HG03558 (cell line): ENCODE data around the gene GPRIN1.
"Not testable (repeated sequence)": the region's sequence is repeated elsewhere in the genome, so short reads cannot be mapped to it uniquely, and the experiment has no call there.

Experiments used
- ATAC-seq: cut with Tn5 transposase; IDR thresholded peaks from one replicate; pipeline ENCODE4 v1.9.1; 2021; ENCODE audit warnings: moderate number of reproducible peaks; ENCODE audit not compliant: unreplicated experiment; ENCODE audit errors: extremely low read depth

GPRIN1 gene

DNA sequence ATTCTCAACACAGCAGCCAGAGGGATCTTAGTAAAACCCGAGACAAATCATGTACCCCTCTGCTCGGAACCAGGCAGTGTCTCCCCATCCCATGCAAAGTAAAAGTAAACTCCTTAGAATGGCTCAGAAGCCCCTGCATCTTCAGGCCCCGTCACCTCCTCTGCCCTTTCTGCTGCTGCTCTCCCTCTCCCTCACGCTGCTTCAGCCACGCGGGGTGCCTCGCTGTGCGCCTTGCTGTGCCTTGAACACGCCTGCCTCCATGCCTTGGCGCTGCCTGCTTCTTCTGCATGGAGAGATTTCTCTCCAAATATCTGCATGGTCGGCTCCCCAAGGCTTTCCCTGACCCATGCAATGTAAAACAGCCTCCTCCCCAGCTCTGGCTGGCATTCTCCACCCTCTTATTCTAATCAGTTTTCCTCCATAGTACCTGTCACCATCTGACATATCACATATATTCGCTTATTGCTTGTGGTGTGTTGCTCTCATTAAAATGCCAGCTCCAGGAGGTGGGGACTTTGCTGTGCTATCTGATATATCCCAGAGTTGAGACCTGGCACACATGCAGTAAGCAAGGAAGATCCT is 8.0 kb downstream of the GPRIN1 start:
- ATAC-seq, result no peak

DNA sequence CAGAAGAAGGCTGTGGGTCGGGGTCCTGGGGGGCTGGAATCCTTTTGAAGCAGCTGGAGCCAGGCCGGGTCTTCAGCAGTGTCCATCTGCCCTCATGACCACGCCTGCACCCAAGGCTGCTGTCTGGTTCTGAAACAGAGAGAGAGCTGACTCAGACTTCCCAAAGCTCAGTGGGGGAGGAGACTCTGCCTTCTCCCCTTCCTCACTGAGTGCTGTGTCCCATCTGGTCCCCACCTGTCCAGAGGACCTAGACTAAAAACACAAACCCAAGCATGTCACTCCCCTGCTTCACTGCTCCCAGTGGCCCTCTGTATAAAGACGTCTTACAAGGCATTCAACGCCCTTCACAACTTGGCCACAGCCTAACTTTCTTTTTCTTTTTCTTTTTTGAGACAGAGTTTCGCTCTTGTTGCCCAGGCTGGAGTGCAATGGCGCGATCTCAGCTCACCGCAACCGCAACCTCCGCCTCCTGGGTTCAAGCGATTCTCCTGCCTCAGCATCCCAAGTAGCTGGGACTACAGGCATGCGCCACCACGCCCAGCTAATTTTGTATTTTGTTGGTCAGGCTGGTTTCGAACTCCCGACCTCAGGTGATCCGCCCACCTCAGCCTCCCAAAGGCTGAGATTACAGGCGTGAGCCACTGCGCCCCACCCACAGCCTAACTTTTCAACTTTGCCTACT is 10.1 kb downstream of the GPRIN1 start:
- not testable (repeated sequence) for ATAC-seq

DNA sequence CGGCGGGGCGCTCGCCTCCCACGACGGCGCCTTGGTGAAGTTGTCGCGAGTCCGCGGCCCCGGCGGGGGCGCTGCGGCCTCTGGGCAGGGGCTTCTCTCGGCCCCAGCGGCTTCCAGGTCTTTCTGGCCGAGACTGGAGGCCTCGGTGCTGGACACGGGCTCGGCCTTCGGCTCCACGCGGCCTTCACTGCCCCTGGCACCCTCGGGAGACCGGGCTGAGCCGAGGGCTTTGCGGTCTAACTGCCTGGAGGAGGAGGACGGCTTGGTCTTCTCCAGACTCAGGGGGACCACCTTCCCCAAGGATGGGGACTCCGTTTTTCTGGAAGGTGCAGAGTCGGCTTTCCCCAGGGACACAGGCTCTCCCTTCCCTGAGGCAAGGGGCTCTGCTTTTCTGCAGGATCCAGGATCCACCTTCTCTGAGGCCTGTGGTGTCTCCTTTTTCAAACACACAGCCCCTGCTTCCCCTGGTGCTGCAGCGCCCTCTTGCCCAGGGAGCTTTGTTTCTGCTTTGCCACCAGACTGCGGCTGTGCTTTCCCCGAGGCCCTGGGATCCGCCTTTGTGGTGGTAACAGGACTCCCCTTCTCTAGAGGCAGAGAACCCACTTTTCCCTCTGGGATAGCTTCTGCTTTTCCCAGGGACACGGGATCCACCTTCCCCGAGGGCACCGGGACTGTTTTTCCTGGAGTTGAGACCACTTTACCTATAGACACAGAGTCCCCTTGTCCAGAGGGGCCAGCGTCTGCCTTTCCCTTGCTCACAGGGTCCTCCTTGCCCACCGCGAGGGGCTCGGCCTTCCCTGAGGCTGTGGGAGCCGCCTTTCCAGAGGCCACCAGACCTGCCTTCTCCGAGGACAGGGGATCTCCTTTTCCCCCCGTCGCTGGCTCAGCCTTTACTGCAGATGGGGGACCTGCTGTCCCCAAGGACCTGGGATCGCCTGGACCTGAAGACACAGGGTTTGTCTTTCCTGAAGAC is 12.3 kb downstream of the GPRIN1 start:
- no peak for ATAC-seq

DNA sequence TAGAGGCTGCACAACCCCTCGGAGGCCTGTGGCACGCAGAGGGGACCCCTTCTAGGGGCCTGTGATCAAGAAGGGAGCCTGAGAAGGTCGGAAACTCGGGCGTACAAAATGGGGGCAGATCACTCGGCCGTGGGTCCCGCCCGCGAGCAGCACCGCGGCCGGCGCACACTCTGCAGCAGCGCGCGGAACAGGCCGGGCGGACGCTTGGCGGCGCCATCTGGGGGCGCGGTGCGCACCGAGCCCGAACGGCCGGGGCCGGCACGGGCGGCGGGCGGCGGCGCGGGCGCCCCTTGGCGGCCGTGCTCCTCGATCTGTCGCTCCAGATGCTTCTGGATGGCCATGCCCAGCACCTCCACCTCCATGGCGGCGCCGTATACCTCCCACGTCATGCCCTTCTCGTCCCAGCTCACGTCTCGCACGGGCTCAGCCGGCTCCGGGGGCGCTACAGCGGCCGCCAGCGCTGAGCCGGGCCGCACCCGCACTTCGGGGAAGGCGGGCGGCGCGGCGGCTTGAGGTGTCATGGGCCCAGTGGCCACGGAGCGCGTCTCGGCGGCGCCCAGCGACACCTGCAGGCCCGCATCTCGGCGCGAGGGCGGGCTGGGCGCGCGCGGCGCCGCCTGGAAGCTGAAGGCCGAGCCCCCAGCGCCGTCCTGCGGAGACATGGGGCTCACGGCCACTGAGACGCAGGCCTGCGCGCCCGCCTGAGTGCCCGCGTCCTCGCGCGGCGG is 13.1 kb downstream of the GPRIN1 start:
- ATAC-seq, result no peak

DNA sequence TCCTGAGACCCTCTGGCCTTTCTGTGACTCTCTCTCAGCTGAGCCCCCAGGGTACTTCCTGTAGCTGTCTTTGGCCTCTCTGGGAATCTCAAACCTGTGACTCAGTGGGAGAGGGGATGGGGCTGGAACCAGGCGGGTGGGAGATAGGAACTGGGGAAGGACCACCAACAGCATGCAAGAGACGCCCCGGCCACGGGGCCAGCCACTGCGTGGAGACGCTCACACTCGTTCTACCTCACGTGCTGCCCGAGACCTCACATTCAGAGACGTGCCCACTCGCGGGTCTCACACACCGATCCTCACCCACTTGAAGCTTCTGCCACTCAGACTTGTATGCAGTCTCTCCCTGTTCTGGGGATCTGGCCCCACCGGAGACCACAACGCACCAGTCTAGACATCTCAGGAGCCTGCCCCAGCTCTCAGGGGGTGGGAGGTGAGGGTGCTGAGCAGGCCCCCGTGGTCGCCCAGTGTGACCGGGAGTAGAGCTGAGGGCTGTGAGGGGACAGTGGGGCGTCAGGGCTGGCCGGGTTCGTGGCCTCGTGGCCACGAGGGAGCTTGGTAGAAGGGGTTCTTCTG is 13.8 kb downstream of the GPRIN1 start:
- ATAC-seq, result no peak

DNA sequence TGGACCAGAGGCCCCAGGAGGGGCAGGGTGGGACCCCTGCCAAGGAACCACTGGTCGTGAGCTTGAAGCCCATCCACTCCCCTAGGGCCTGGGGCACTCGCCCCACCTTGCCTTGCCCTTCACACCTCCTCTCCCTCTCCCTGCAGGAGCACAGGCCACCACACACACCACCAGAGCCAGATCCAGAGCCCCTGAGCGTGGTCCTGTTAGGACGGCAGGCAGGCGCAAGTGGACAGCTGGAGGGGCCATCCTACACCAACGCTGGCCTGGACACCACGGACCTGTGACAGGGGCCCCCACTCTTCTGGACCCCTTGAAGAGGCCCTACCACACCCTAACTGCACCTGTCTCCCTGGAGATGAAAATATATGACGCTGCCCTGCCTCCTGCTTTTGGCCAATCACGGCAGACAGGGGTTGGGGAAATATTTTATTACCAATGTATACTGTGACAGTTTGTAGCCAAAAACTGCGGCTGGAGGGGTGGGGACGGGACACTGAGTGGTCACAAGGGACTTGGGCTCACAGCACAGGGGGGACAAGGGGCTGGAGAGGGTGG is 14.5 kb downstream of the GPRIN1 start:
- no peak for ATAC-seq

DNA sequence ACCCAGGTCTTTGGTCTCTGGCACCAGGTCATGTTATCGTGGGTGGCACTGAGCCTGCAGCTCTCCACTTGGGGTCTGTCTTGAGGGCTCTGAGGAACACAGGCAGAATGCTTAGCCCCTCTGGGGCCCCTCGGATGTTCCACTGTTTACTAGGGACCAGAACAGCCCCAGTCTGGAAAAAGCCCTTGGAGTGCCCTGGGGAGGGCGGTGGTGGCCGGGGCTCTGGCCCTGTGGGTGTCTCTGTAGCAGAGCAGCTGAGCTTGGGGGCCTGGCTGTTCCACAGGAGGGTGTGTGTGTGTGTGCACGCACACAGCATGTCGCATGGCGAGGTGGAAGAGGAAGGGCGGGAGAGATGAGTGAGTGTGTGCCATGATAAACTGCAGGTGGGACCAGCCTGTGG is 15.4 kb downstream of the GPRIN1 start:
- no peak for ATAC-seq

DNA sequence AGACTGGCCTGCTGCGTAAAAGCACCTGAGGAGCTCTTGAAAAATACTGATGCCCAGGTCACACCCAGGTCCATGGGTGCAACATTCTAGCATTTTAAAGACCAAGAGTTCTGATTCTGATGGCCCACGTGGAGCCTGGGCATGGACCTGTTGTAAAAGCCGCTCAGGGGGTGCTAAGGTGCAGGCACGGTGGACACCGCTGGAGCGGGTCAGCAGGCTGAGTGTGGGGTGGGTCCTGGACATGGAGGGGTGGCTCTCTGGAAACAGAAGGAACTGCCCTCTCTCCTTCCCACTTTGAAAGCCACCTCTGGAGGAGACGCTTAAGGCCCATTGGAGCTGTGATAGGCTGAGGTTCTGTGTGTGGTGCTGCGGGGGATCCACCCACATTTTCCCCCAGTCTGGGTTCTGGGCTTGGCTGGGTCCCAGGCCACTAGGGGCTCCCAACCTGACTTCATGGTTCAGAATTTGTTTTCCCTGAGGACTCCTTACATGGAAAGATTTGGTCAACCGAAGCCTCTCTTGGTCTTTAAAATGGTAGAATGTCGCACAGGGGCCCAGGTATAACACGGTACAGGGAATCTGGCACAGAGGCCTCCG is 16.6 kb downstream of the GPRIN1 start:
- no peak for ATAC-seq

DNA sequence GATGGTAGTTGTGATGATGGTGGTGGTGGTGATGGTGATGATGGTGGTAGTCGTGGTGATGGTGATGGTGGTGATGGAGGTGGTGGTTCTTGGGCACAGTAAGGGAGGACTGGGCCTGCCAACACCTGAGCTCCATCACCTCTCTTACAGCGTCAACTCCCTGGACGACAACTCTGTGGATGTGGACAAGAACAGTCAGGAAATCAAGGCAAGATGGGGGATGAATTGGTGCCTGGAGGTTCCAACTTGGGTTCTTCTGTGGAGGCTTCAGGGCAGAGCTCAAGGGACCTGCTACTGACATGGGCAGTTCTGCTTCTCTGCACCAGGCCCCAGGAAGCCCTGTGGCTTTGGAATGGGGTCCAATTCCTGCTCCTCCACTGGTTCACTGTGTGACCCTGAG is 17.4 kb downstream of the GPRIN1 start:
- ATAC-seq, result no peak

DNA sequence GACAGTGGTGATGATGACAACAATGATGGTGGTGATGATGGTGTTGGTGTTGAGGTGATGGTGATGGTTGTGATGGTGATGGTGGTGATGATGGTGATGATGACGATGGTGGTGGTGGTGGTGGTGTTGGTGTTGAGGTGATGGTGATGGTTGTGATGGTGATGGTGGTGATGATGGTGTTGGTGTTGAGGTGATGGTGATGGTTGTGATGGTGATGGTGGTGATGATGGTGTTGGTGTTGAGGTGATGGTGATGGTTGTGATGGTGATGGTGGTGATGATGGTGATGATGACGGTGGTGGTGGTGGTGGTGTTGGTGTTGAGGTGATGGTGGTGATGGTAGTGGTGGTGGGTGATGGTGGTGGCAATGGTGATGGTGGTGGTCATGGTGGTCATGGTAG is 18.3 kb downstream of the GPRIN1 start:
- not testable (repeated sequence) for ATAC-seq

DNA sequence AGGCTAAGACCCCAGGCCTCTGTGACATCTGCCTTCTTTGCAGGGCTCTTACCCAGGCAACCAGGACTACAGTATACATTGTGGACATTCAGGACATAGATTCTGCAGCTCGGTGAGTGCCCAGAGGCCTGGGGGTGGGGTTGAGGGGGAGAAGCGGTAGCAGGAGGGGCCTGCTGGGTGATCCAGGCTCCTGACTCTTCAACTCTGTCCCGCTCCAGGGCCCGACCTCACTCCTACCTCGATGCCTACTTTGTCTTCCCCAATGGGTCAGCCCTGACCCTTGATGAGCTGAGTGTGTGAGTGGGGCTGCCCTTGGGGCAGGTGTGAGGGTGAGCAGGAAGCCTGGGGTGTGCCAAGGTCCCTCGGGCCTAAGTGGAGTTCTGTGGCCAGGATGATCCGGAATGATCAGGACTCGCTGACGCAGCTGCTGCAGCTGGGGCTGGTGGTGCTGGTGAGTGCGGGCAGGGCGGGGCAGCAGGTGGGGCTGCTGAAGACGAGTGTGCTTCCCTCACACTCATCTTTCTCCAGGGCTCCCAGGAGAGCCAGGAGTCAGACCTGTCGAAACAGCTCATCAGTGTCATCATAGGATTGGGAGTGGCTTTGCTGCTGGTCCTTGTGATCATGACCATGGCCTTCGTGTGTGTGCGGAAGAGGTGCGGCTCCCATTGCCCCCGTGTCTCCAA is 19.8 kb downstream of the GPRIN1 start:
- ATAC-seq, result no peak

DNA sequence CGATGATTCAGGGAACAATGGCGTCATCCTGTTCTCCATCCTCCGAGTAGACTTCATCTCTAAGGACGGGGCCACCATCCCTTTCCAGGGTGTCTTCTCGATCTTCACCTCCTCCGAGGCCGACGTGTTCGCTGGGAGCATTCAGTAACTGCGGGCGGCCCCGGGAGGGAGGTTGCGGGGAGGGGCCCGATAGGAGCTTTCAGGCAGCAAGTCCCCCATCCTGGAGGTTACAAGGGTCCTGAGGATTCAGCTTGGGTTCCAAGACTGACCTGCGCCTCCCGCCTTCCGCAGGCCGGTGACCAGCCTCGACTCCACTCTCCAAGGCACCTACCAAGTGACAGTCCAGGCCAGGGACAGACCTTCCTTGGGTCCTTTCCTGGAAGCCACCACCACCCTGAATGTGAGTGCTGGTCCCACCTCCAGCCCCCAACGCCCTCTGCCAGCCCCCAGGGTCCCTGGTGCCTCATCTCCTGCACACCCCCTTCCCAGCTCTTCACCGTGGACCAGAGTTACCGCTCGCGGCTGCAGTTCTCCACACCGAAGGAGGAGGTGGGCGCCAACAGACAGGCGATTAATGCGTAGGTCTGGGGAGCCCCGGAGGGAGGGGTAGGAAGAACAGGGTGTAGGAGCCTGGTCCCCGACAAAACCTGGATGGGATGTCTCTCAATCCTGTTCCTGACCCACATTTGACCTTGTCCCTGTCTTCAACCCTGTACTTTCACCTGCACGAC is 20.8 kb downstream of the GPRIN1 start:
- no peak for ATAC-seq

DNA sequence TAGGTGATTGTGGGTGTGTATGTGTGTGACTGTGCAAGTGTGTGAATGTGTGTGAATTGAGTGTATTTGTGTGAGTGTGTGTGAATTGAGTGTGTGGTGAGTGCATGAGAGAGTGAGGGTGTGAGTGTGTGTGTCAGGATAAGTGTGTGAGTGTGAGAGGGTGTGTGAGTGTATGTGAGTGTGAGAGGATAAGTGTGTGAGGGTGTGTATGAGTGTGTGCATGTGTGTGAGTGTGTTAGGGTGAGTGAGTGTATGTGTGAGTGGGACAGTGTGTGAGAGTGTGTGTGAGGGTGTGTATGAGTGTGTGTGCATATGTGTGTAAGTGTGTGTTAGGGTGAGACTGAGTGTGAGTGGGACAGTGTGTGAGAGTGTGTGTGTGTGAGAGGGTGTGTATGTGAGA is 21.7 kb downstream of the GPRIN1 start:
- ATAC-seq, result no peak

DNA sequence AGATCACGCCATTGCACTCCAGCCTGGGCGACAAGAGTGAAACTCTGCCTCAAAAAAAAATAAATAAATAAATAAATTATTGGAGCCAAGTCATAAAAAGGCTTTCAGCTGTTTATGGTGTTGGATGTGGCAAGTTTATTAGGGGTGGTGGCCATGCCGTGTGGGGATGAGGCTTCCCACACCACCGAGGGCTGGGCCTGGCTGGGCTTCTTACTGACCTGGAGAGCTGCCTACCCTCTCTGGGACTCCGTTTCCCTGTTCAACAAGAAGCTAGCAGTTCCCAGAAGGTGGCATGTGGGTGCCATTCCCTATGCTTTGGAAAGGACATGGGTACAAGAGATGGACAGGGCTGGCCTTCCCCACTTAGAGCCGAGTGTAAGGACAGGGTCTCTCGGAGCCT is 22.6 kb downstream of the GPRIN1 start:
- ATAC-seq, result no peak

DNA sequence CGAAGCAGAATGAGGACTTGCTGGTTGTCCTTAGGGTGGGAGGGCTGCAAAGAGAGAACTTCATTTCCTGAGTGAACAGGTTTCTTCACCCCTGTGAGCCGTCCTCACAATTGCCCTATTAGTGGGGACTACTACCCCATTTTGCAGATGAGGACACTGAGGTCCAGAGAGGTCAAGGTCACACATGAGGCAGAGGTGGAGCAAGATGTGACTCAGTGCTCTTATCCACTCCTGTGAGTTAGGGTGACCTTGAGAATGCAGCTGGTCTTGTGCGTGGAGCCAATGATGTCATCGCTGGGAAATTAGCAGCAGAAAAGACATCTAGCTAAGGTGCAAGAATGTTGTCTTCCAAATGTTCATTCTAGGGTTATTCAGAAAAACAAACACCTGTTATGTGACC is 26.9 kb downstream of the GPRIN1 start:
- no peak for ATAC-seq

DNA sequence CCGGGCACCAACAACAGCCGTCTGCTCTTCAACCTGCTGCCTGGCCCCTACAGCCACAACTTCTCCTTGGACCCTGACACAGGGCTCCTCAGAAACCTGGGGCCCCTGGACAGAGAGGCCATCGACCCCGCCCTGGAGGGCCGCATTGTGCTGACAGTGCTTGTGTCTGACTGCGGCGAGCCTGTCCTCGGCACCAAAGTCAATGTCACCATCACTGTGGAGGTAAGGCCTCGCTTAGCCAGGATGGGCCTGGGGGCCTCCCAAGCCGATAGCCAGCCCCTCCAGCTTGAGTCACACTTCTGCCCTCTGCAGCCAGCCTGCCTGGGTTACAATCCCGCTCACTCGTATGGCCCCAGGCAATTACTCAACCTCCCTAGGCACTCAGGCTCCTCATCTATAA is 28.6 kb downstream of the GPRIN1 start:
- no peak for ATAC-seq

DNA sequence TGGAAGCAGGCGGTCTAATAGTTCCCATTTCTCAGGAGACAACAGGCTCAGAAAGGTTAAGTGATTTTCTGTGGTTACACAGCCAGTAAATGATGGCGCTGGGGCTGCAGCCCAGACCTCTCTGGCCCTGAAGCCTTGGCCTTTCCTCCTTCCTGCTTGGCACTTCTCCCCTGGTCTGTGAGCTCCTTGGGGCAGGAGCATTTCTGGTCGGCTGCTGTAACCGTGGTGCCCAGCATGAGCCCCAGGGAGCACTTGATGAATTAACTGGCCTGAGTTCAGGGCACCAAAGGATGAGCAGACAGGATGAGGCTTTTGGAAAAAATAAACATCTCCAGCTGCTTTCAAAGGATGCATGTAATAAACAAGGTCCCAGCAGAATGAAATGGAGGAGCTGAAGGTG is 30.6 kb downstream of the GPRIN1 start:
- no peak for ATAC-seq

DNA sequence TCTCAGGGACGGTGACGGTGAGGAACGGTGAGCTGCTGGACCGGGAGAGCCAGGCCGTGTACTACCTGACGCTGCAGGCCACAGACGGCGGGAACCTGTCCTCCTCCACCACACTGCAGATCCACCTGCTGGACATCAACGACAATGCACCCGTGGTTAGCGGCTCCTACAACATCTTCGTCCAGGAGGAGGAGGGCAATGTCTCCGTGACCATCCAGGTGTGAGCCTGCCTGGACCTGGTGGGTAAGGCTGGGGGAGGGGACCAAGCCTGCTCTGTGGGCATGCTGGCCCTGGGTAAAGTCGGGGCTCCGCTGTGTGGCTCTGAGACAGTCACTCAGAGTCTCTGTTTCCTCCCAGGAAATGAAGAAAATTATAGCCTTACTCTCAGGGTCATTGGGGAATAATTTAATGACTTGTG is 31.6 kb downstream of the GPRIN1 start:
- ATAC-seq, result no peak
